ENCODE measurements around the gene PDE11A.

PDE11A gene

GRCh38 chr2:177753682-177754491, 318.7 kb downstream of the PDE11A start:
- no peak for DNase-seq

GRCh38 chr2:177748360-177748759, 324.2 kb downstream of the PDE11A start:
- DNase-seq, result no peak

- DNase-seq, result no peak
These were observed 325.2 kb downstream of the PDE11A start for GRCh38 chr2:177747384-177747783.

GRCh38 chr2:177746358-177746757, 326.2 kb downstream of the PDE11A start:
- DNase-seq, result no peak

- DNase-seq, result no peak
These were observed 327.0 kb downstream of the PDE11A start for GRCh38 chr2:177745531-177745930.

- DNase-seq, result no peak
These were observed 329.7 kb downstream of the PDE11A start for GRCh38 chr2:177742851-177743250.

- DNase-seq, result no peak
These were observed 330.7 kb downstream of the PDE11A start for GRCh38 chr2:177741866-177742265.

GRCh38 chr2:177740700-177741099, 331.9 kb downstream of the PDE11A start:
- no peak for DNase-seq

GRCh38 chr2:177738461-177739235, 333.9 kb downstream of the PDE11A start:
- no peak for DNase-seq

GRCh38 chr2:177735318-177735803, 337.2 kb downstream of the PDE11A start:
- DNase-seq, result no peak

- DNase-seq, result no peak
These were observed 339.2 kb downstream of the PDE11A start for GRCh38 chr2:177733322-177733855.

GRCh38 chr2:177731384-177731783, 341.2 kb downstream of the PDE11A start:
- no peak for DNase-seq

GRCh38 chr2:177730792-177731191, 341.8 kb downstream of the PDE11A start:
- DNase-seq, result no peak

- no peak for DNase-seq
These were observed 342.2 kb downstream of the PDE11A start for GRCh38 chr2:177730363-177730762.

GRCh38 chr2:177728920-177729319, 343.7 kb downstream of the PDE11A start:
- no peak for DNase-seq

- no peak for DNase-seq
These were observed 344.2 kb downstream of the PDE11A start for GRCh38 chr2:177728399-177728765.

- no peak for DNase-seq
These were observed 344.8 kb downstream of the PDE11A start for GRCh38 chr2:177727577-177728398.

GRCh38 chr2:177726931-177727348, 345.6 kb downstream of the PDE11A start:
- no peak for DNase-seq

GRCh38 chr2:177724398-177725287, 347.9 kb downstream of the PDE11A start:
- DNase-seq, result peak; percentile 2

GRCh38 chr2:177723235-177723634, 349.3 kb downstream of the PDE11A start:
- no peak for DNase-seq

GRCh38 chr2:177721818-177722567, 350.6 kb downstream of the PDE11A start:
- no peak for DNase-seq

All from stimulated activated naive CD4-positive, alpha-beta T cell treated with Interleukin-2 at 50 U/mL for 16 hours (primary cell).